Lung (tissue), 12 donors: ENCODE measurements around the gene PAPPA. TPM values are rescaled to one million over a fixed set of nuclear protein-coding genes. Genes with fewer than 3 reads are reported as not detected.

Experiments
- ATAC-seq: fragments of 200-7000 bp; cut with Tn5 transposase; one replicate; pipeline ENCODE4 v1.9.1; 2020; ENCODE audit warnings: moderate number of reproducible peaks; ENCODE audit not compliant: insufficient read depth, low FRiP score
- DNase-seq, 3 donors: peaks; one replicate each; pipeline ENCODE4 v3.0.0-alpha.2; 2013 to 2017
- H3K27ac ChIP-seq, 2 donors: one replicate each; pipeline ENCODE4 v1.5.1; 2013; ENCODE audit warnings: mild to moderate bottlenecking in 2 of 2, moderate library complexity in 2 of 2, control low read depth in 1 of 2, inconsistent platforms in 1 of 2, low read depth in 1 of 2, low read length in 1 of 2
- H3K27me3 ChIP-seq, 3 donors: one replicate each; pipeline ENCODE4 v1.5.1; 2013; ENCODE audit warnings: low read length in 2 of 3; ENCODE audit not compliant: control insufficient read depth in 3 of 3, insufficient read depth in 3 of 3
- H3K36me3 ChIP-seq, 4 donors: one replicate each; pipeline ENCODE4 v1.5.1; 2013; ENCODE audit warnings: low read length in 4 of 4, mild to moderate bottlenecking in 1 of 4, moderate library complexity in 1 of 4; ENCODE audit not compliant: control insufficient read depth in 4 of 4, insufficient read depth in 4 of 4
- H3K4me1 ChIP-seq, 5 donors: one replicate each; pipeline ENCODE4 v1.5.1; 2013; ENCODE audit warnings: low read length in 5 of 5, mild to moderate bottlenecking in 2 of 5, moderate library complexity in 1 of 5; ENCODE audit not compliant: control insufficient read depth in 5 of 5, insufficient read depth in 5 of 5
- H3K4me3 ChIP-seq: one replicate; pipeline ENCODE4 v1.5.1; 2013; ENCODE audit warnings: mild to moderate bottlenecking, control low read depth, moderate library complexity
- H3K9ac ChIP-seq, 2 donors: one replicate each; pipeline ENCODE4 v1.5.1; 2013; ENCODE audit warnings: low read length in 2 of 2, control low read depth in 1 of 2; ENCODE audit not compliant: insufficient read depth in 1 of 2
- H3K9me3 ChIP-seq, 4 donors: one replicate each; pipeline ENCODE4 v1.5.1; 2013; ENCODE audit warnings: low read length in 3 of 4, mild to moderate bottlenecking in 1 of 4, moderate library complexity in 1 of 4; ENCODE audit not compliant: control insufficient read depth in 4 of 4, insufficient read depth in 3 of 4
- CTCF ChIP-seq: IDR thresholded peaks from 2 replicates; pipeline ENCODE4 v1.5.1; 2012; ENCODE audit warnings: mild to moderate bottlenecking; ENCODE audit errors: control extremely low read depth, extremely low read depth
- WGBS, 2 donors: extraction: QIAGEN DNeasy Blood & Tissue Kit; methylation state at CpG; one replicate each; pipeline ENCODE4 v1.1.7; 2013; 5-methylcytosine and 5-hydroxymethylcytosine counted together
- polyA plus RNA-seq, 2 donors: library from polyadenylated mRNA; stranded (reverse); fragments of 200-250 nt; gene quantifications; one replicate each; pipeline ENCODE4 v1.2.1, GENCODE V29; 2013
- total RNA-seq, 2 donors: library from RNA; depleted of rRNA in 1 of 2; stranded (reverse); fragments of >200 nt in 1 of 2; gene quantifications; one replicate each; pipeline ENCODE4 v1.2.1, GENCODE V29; 2014 to 2021
- donor health status: control.
- donor health status: control.
- donor health status: Bipolar disorder and iron deficiency.
- donor health status: healthy.
- donor health status: DM: yes; HTN: yes; CAD: no.

PAPPA gene
- total and polyA plus RNA-seq, 4 donors = 0.45 to 6.7 (median 3.6) TPM

- Histone ChIP-seq H3K9ac (no peak overlapping the region), H3K4me1 (peaks cover 0 to 30% (median 11%) of the 10 kb centered on the region in 5 donors), H3K27ac (no peak overlapping the region), H3K27me3 (no peaks in the 10 kb centered on the region), H3K36me3 (no peaks in the 10 kb centered on the region), H3K4me3 (no peak overlapping the region), H3K9me3 (no peaks in the 10 kb centered on the region)
- no peak for TF ChIP-seq CTCF
- DNase-seq (no peak), ATAC-seq (no peak)
Measured at GRCh38 chr9:116325924-116326323, 172.3 kb downstream of the PAPPA start.

- H3K27ac ChIP-seq = no peak overlapping the region
- ATAC-seq (no peak), DNase-seq (peak; percentile 44 to 84 (median 84))
- WGBS, 2 donors = 33 to 57% methylated on average over 4 of the region's 4 CpGs
- H3K4me3 ChIP-seq = no peak overlapping the region
- no peaks in the 10 kb centered on the region for H3K36me3 ChIP-seq
- no peaks in the 10 kb centered on the region for H3K27me3 ChIP-seq
- TF ChIP-seq CTCF = no peak
- peaks cover 0 to 25% (median 9%) of the 10 kb centered on the region in 5 donors for H3K4me1 ChIP-seq
- H3K9me3 ChIP-seq = no peaks in the 10 kb centered on the region
- no peak overlapping the region for H3K9ac ChIP-seq
Measured at GRCh38 chr9:116327701-116328405, 174.3 kb downstream of the PAPPA start.

GRCh38 chr9:116329470-116329869 lies 175.9 kb downstream of the PAPPA start:
- peaks cover 0 to 23% (median 9%) of the 10 kb centered on the region in 5 donors for H3K4me1 ChIP-seq
- no peak for DNase-seq
- H3K9ac ChIP-seq = no peak overlapping the region
- no peak overlapping the region for H3K4me3 ChIP-seq
- H3K27me3 ChIP-seq = no peaks in the 10 kb centered on the region
- no peaks in the 10 kb centered on the region for H3K9me3 ChIP-seq
- TF ChIP-seq CTCF = no peak
- no peak overlapping the region for H3K27ac ChIP-seq
- WGBS, 2 donors = 77 to 82% methylated on average over 4 of the region's 4 CpGs
- H3K36me3 ChIP-seq = no peaks in the 10 kb centered on the region
- ATAC-seq = no peak

- Histone ChIP-seq H3K36me3 (no peaks in the 10 kb centered on the region), H3K9me3 (peaks cover 0 to 2% (median 0%) of the 10 kb centered on the region in 4 donors), H3K27me3 (no peaks in the 10 kb centered on the region), H3K4me3 (no peak overlapping the region), H3K4me1 (peaks cover 0 to 20% (median 9%) of the 10 kb centered on the region in 5 donors), H3K9ac (no peak overlapping the region), H3K27ac (no peak overlapping the region)
- 43 to 60% methylated on average over 3 of the region's 3 CpGs for WGBS, 2 donors
- TF ChIP-seq CTCF = no peak
- DNase-seq = no peak
- no peak for ATAC-seq
Measured at GRCh38 chr9:116331241-116331640, 177.7 kb downstream of the PAPPA start.
